Measurements from ENCODE around the gene CNGB1.

DNA sequence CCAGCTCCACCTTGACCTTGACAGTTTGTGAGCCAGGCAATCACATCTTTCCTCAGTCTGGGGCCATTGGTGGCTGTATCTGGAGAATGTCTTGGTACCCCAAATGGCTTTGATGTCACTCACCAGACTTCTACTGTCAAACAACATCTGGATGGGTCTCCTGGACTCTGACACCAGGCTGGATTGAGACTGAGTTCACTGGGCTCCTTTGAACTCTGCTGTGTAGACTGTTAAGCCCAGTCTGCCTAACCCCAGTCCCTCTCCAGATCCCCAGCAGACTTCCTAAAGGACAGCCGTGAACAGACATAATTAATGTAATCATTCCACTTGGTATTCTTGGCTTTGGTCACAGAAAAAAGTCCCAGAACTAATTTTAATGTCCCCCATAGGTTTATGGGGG, 84.5 kb downstream of the CNGB1 start:
- TF ChIP-seq, protein P1, sequence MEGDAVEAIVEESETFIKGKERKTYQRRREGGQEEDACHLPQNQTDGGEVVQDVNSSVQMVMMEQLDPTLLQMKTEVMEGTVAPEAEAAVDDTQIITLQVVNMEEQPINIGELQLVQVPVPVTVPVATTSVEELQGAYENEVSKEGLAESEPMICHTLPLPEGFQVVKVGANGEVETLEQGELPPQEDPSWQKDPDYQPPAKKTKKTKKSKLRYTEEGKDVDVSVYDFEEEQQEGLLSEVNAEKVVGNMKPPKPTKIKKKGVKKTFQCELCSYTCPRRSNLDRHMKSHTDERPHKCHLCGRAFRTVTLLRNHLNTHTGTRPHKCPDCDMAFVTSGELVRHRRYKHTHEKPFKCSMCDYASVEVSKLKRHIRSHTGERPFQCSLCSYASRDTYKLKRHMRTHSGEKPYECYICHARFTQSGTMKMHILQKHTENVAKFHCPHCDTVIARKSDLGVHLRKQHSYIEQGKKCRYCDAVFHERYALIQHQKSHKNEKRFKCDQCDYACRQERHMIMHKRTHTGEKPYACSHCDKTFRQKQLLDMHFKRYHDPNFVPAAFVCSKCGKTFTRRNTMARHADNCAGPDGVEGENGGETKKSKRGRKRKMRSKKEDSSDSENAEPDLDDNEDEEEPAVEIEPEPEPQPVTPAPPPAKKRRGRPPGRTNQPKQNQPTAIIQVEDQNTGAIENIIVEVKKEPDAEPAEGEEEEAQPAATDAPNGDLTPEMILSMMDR (conservative IDR thresholded peaks at IDR 0.05 in 1 of 2, IDR thresholded peaks at IDR 0.05 in 1 of 2; ENCODE audit: extremely low read depth in 1 of 2, insufficient read depth in 1 of 2, low read depth in 1 of 2, low read length in 2 of 2), result no peak
- no peak for TF ChIP-seq EZH2 (IDR thresholded peaks at IDR 0.05; ENCODE audit: borderline replicate concordance, low read length)

Data from mammary epithelial cell (primary cell).